ENCODE data around the gene ZNF611. TPM values are rescaled to one million over a fixed set of nuclear protein-coding genes. Genes with fewer than 3 reads are reported as not detected.
"Not testable (repeated sequence)": the region's sequence is repeated elsewhere in the genome, so short reads cannot be mapped to it uniquely, and the experiment has no call there.

The ZNF611 gene
- total RNA-seq, 1 donor from 2014 or later = 11.1 TPM

DNA sequence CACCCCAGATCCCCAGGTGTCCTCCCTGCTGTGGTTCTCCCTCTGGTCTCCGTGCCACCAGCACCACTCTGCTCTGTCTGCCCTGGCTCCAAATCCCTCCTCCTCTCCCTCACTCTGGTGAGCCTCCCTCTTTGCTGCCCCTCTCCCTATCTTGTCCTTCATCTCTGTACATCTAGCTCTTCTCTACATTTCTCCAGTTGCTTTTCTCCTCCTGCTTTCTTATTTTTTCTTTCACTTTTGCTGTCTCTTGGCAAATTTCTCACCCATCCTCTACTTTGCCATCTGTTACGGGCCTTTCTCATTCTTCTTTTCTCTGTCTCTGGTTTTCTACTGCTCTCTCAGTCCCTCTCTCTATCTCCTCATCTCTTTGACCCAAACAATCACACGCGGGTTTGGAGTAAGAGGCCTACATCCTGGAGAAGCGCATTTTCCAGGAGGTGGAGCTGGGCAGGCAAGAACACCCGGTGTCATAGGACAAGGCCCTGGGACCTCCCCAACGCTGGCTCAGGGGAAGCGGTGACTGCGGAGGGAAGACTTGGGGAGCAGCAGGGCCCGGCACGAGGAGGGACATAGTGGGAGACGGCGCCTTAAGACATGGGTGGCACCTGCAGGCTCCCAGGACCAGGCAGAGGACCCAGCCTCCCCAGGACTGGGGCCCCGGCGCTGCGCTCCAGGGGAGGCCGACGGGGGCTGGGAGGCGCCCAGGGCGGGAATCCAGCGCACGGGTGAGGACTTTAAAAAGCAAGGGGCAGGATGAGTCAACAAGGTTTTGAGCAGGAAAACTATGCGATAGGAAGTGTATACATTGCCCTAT lies 9.9 kb downstream of the ZNF611 start:
- TF ChIP-seq, protein P1, sequence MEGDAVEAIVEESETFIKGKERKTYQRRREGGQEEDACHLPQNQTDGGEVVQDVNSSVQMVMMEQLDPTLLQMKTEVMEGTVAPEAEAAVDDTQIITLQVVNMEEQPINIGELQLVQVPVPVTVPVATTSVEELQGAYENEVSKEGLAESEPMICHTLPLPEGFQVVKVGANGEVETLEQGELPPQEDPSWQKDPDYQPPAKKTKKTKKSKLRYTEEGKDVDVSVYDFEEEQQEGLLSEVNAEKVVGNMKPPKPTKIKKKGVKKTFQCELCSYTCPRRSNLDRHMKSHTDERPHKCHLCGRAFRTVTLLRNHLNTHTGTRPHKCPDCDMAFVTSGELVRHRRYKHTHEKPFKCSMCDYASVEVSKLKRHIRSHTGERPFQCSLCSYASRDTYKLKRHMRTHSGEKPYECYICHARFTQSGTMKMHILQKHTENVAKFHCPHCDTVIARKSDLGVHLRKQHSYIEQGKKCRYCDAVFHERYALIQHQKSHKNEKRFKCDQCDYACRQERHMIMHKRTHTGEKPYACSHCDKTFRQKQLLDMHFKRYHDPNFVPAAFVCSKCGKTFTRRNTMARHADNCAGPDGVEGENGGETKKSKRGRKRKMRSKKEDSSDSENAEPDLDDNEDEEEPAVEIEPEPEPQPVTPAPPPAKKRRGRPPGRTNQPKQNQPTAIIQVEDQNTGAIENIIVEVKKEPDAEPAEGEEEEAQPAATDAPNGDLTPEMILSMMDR (conservative IDR thresholded peaks at IDR 0.05; ENCODE audit: low read depth, low read length) = no peak
- H3K4me3 ChIP-seq (ENCODE audit: low read depth, low read length) = no peak overlapping the region
- DNase-seq (ENCODE audit: low read depth) = no peak

- not testable (repeated sequence) for H3K4me3 ChIP-seq (ENCODE audit: low read depth, low read length); DNase-seq (ENCODE audit: low read depth)
Observed at GRCh38 chr19:52723907-52724598, 10.8 kb downstream of the ZNF611 start.

- TF ChIP-seq, protein P1 (conservative IDR thresholded peaks at IDR 0.05; ENCODE audit: low read depth, low read length) = no peak
- no peak for DNase-seq (ENCODE audit: low read depth)
- no peak overlapping the region for H3K4me3 ChIP-seq (ENCODE audit: low read depth, low read length)
Observed at GRCh38 chr19:52722062-52723003, 12.5 kb downstream of the ZNF611 start.

- DNase-seq (ENCODE audit: low read depth); H3K4me3 ChIP-seq (ENCODE audit: low read depth, low read length): not testable (repeated sequence)
Observed at GRCh38 chr19:52720541-52720940, 14.3 kb downstream of the ZNF611 start.

GRCh38 chr19:52716522-52716921 lies 18.3 kb downstream of the ZNF611 start:
- no peak for DNase-seq (ENCODE audit: low read depth)
- TF ChIP-seq, protein P1 (conservative IDR thresholded peaks at IDR 0.05; ENCODE audit: low read depth, low read length) = no peak

DNA sequence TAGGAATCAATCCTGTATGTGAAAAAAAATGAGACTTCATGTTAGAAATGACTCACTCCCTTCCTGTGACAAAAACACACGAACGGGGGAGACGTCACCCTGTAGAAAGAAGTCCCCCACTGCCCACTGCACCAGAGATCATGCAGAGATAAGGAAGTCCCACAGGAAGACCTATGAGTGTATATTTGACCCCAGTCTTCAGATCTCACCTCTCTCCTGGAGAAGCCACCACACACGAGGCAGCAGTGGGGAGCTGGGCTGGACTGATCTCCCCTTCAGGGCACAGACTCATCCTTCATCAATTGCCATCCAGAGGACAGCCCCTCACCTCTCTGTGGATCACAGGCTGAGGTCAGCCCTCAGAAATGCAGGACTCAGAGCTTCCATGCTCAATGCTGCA lies 18.9 kb downstream of the ZNF611 start:
- not testable (repeated sequence) for H3K4me3 ChIP-seq (ENCODE audit: low read depth, low read length); DNase-seq (ENCODE audit: low read depth)

More at GRCh38 chr19:52716522-52716921, 18.3 kb downstream of the ZNF611 start:
- no peak overlapping the region for H3K4me3 ChIP-seq (ENCODE audit: low read depth, low read length)

- not testable (repeated sequence) for DNase-seq (ENCODE audit: low read depth); H3K4me3 ChIP-seq (ENCODE audit: low read depth, low read length)
Observed at GRCh38 chr19:52715330-52715729, 19.5 kb downstream of the ZNF611 start.

DNA sequence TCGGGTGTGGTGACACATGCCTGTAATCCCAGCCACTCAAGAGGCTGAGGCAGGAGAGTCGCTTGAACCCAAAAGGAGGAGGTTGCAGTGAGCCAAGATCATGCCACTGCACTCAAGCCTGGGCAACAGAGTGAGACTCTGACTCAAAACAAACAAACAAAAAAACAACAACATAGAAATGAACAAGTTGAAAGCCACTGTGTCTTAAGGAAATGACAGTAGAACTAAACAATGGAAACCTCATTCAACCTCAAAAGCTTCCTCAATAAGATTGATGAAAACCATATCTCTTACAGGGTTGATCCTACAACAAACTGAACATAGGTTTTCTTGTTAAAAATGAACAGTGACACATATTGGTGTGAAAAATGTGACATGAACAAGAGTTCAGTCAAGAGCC lies 21.8 kb downstream of the ZNF611 start:
- DNase-seq (ENCODE audit: low read depth); H3K4me3 ChIP-seq (ENCODE audit: low read depth, low read length): not testable (repeated sequence)

- DNase-seq (ENCODE audit: low read depth); H3K4me3 ChIP-seq (ENCODE audit: low read depth, low read length): not testable (repeated sequence)
Observed at GRCh38 chr19:52711661-52712060, 23.2 kb downstream of the ZNF611 start.

GRCh38 chr19:52710538-52710937 lies 24.3 kb downstream of the ZNF611 start:
- TF ChIP-seq, protein P1 (conservative IDR thresholded peaks at IDR 0.05; ENCODE audit: low read depth, low read length) = no peak
- no peak for DNase-seq (ENCODE audit: low read depth)
- H3K4me3 ChIP-seq (ENCODE audit: low read depth, low read length) = no peak overlapping the region

- H3K4me3 ChIP-seq (ENCODE audit: low read depth, low read length); DNase-seq (ENCODE audit: low read depth): not testable (repeated sequence)
Observed at GRCh38 chr19:52705615-52706014, 29.2 kb downstream of the ZNF611 start.
